OCI-LY1 (cell line): ENCODE data around the gene DLX1.
"Not testable (repeated sequence)": the region's sequence is repeated elsewhere in the genome, so short reads cannot be mapped to it uniquely, and the experiment has no call there.

Experiments
- H2AFZ ChIP-seq: fragments of 200-600 bp; sonication (generic), shearing (Covaris generic); 2 replicates; pipeline ENCODE4 v1.6.0; 2014; ENCODE audit warnings: antibody characterized with exemption, mild to moderate bottlenecking, low read length
- H3F3A ChIP-seq: fragments of 200-600 bp; sonication (generic), shearing (Covaris generic); 2 replicates; pipeline ENCODE4 v1.6.0; 2014; ENCODE audit warnings: mild to moderate bottlenecking, antibody characterized with exemption, low read length, moderate library complexity; ENCODE audit not compliant: insufficient read depth
- H3K27ac ChIP-seq: fragments of 200-600 bp; sonication (generic); 2 replicates; pipeline ENCODE4 v1.5.1; 2014; ENCODE audit warnings: low read length, mixed run types, mild to moderate bottlenecking, low read depth; ENCODE audit not compliant: poor library complexity, severe bottlenecking
- H3K27me3 ChIP-seq: fragments of 200-600 bp; sonication (generic); 2 replicates; pipeline ENCODE4 v1.6.0; 2014; ENCODE audit warnings: antibody characterized with exemption, mild to moderate bottlenecking, low read length, moderate library complexity; ENCODE audit not compliant: insufficient read depth
- H3K36me3 ChIP-seq: fragments of 200-600 bp; sonication (generic); 2 replicates; pipeline ENCODE4 v1.6.1; 2014; ENCODE audit warnings: mild to moderate bottlenecking, antibody characterized with exemption, low read length, moderate library complexity, mixed read lengths; ENCODE audit not compliant: insufficient read depth
- H3K4me1 ChIP-seq: fragments of 200-600 bp; sonication (generic); 2 replicates; pipeline ENCODE4 v1.5.1; 2014; ENCODE audit warnings: mild to moderate bottlenecking, low read length, moderate library complexity; ENCODE audit not compliant: insufficient read depth, severe bottlenecking
- H3K4me2 ChIP-seq: fragments of 200-600 bp; sonication (generic), shearing (Covaris generic); 2 replicates; pipeline ENCODE4 v1.6.1; 2014; ENCODE audit warnings: low read length
- H3K4me3 ChIP-seq: fragments of 200-600 bp; sonication (generic); 2 replicates; pipeline ENCODE4 v1.5.1; 2014; ENCODE audit warnings: low read length, low read depth, mild to moderate bottlenecking, mixed read lengths; ENCODE audit not compliant: poor library complexity, severe bottlenecking
- H3K79me2 ChIP-seq: fragments of 200-600 bp; shearing (Covaris generic); 2 replicates; pipeline ENCODE4 v1.6.1; 2016; ENCODE audit warnings: mixed run types, low read length, mixed read lengths; ENCODE audit not compliant: insufficient read depth
- H3K9ac ChIP-seq: fragments of 200-600 bp; sonication (generic), shearing (Covaris generic); 2 replicates; pipeline ENCODE4 v1.6.1; 2014; ENCODE audit warnings: mild to moderate bottlenecking, low read length, mixed read lengths
- H3K9me2 ChIP-seq: fragments of 200-600 bp; sonication (generic), shearing (Covaris generic); 2 replicates; pipeline ENCODE4 v1.6.1; 2014; ENCODE audit warnings: low read depth, mild to moderate bottlenecking, low read length, mixed read lengths
- H3K9me3 ChIP-seq: fragments of 200-600 bp; shearing (Covaris generic); 2 replicates; pipeline ENCODE4 v1.6.1; 2014; ENCODE audit warnings: low read length, mixed read lengths
- H4K20me1 ChIP-seq: fragments of 200-600 bp; sonication (generic), shearing (Covaris generic); 2 replicates; pipeline ENCODE4 v1.6.0; 2016; ENCODE audit warnings: mild to moderate bottlenecking, low read length; ENCODE audit not compliant: insufficient read depth
- CTCF ChIP-seq: fragments of 200-600 bp; sonication (generic), shearing (Covaris generic); IDR thresholded peaks from 2 replicates; pipeline ENCODE4 v1.5.1; 2017; ENCODE audit warnings: mild to moderate bottlenecking, antibody characterized with exemption, low read length, moderate library complexity, mixed read lengths
- EZH2 ChIP-seq: fragments of 200-600 bp; sonication (generic), shearing (Covaris generic); IDR thresholded peaks from 2 replicates; pipeline ENCODE4 v1.8.0; 2017; ENCODE audit warnings: borderline replicate concordance, mixed run types, mild to moderate bottlenecking, antibody characterized with exemption, low read length, moderate library complexity, mixed read lengths

DLX1 gene

GRCh38 chr2:172053486-172053885 lies 31.8 kb upstream of the DLX1 start:
- Histone ChIP-seq H3K79me2 (no peaks in the 10 kb centered on the region), H3K4me2 (no peak overlapping the region), H3K9me3 (no peaks in the 10 kb centered on the region), H3K36me3 (no peaks in the 10 kb centered on the region), H3K4me1 (no peaks in the 10 kb centered on the region), H3K27me3 (no peaks in the 10 kb centered on the region), H4K20me1 (no peaks in the 10 kb centered on the region), H3K9me2 (no peaks in the 10 kb centered on the region), H3K9ac (no peak overlapping the region), H2AFZ (no peak overlapping the region; the same call in 1 of the 2 replicates), H3K4me3 (no peak overlapping the region), H3F3A (no peaks in the 10 kb centered on the region), H3K27ac (no peak overlapping the region)
- TF ChIP-seq CTCF (no peak), EZH2 (no peak)

- Histone ChIP-seq H3K9me3 (no peaks in the 10 kb centered on the region), H3K9me2 (no peaks in the 10 kb centered on the region), H3K27me3 (no peaks in the 10 kb centered on the region), H3K27ac (no peak overlapping the region), H2AFZ (no peak overlapping the region), H4K20me1 (no peaks in the 10 kb centered on the region), H3F3A (no peaks in the 10 kb centered on the region), H3K79me2 (no peaks in the 10 kb centered on the region), H3K9ac (no peak overlapping the region), H3K4me3 (no peak overlapping the region), H3K36me3 (no peaks in the 10 kb centered on the region), H3K4me2 (no peak overlapping the region), H3K4me1 (no peaks in the 10 kb centered on the region)
- TF ChIP-seq EZH2 (no peak), CTCF (no peak)
These were observed 29.0 kb upstream of the DLX1 start for GRCh38 chr2:172056293-172056692.

- no peaks in the 10 kb centered on the region for H3K36me3 ChIP-seq
- H3K4me1 ChIP-seq: no peaks in the 10 kb centered on the region
- no peaks in the 10 kb centered on the region for H3K9me2 ChIP-seq
- no peak overlapping the region for H3K9ac ChIP-seq
- no peaks in the 10 kb centered on the region for H3K27me3 ChIP-seq
- no peak overlapping the region for H3K27ac ChIP-seq
- H4K20me1 ChIP-seq: no peaks in the 10 kb centered on the region
- no peaks in the 10 kb centered on the region for H3K79me2 ChIP-seq
- H3K9me3 ChIP-seq: no peaks in the 10 kb centered on the region
- H3F3A ChIP-seq: no peaks in the 10 kb centered on the region
- no peak overlapping the region for H3K4me2 ChIP-seq
- TF ChIP-seq CTCF: no peak
- H2AFZ ChIP-seq: no peak overlapping the region
- H3K4me3 ChIP-seq: no peak overlapping the region
These were observed 26.6 kb upstream of the DLX1 start for GRCh38 chr2:172058660-172059059.

GRCh38 chr2:172060118-172060517 lies 25.2 kb upstream of the DLX1 start:
- not testable (repeated sequence) for H3K36me3 ChIP-seq, H3F3A ChIP-seq, H3K27ac ChIP-seq, H3K79me2 ChIP-seq, H3K9ac ChIP-seq, H3K27me3 ChIP-seq, H4K20me1 ChIP-seq, H3K9me2 ChIP-seq, H3K4me2 ChIP-seq, H3K4me3 ChIP-seq, H3K9me3 ChIP-seq, H2AFZ ChIP-seq, H3K4me1 ChIP-seq
